Trophoblast cell (in vitro differentiated cells and primary cell): ENCODE results near the gene CATSPER1.

Experiments
- DNase-seq, 2 donors: peaks; one replicate each; pipeline ENCODE4 v3.0.0-alpha.2; 2016
- H2AFZ ChIP-seq: 2 replicates; pipeline ENCODE4 v1.6.1; 2013; ENCODE audit warnings: low read length, moderate library complexity, mild to moderate bottlenecking; ENCODE audit not compliant: insufficient read depth, poor library complexity
- H2AK5ac ChIP-seq: 2 replicates; pipeline ENCODE4 v1.6.1; 2013; ENCODE audit warnings: mild to moderate bottlenecking, low read length
- H2BK120ac ChIP-seq: 2 replicates; pipeline ENCODE4 v1.6.1; 2013; ENCODE audit warnings: low read length, mild to moderate bottlenecking, moderate library complexity; ENCODE audit not compliant: insufficient read depth, poor library complexity
- H2BK12ac ChIP-seq: 2 replicates; pipeline ENCODE4 v1.6.1; 2013; ENCODE audit warnings: mild to moderate bottlenecking, low read length, moderate library complexity
- H2BK5ac ChIP-seq: 2 replicates; pipeline ENCODE4 v1.6.1; 2013; ENCODE audit warnings: low read length, low read depth, moderate library complexity, mild to moderate bottlenecking; ENCODE audit not compliant: poor library complexity
- H3K14ac ChIP-seq: 2 replicates; pipeline ENCODE4 v1.6.1; 2013; ENCODE audit warnings: mild to moderate bottlenecking, low read length
- H3K18ac ChIP-seq: 2 replicates; pipeline ENCODE4 v1.6.1; 2013; ENCODE audit warnings: mild to moderate bottlenecking, low read length
- H3K23ac ChIP-seq: 2 replicates; pipeline ENCODE4 v1.6.1; 2013; ENCODE audit warnings: low read length
- H3K27ac ChIP-seq: 2 replicates; pipeline ENCODE4 v1.5.1; 2013; ENCODE audit warnings: low read depth, mild to moderate bottlenecking, inconsistent platforms, low read length, moderate library complexity
- H3K27me3 ChIP-seq: 2 replicates; pipeline ENCODE4 v1.6.1; 2013; ENCODE audit warnings: inconsistent platforms, mild to moderate bottlenecking, low read length, moderate library complexity; ENCODE audit not compliant: insufficient read depth
- H3K36me3 ChIP-seq, 2 experiments: 1 replicate in 1 of 2; 2 replicates in 1 of 2; pipeline ENCODE4 v1.6.1; 2013; ENCODE audit warnings: low read length in 2 of 2, mild to moderate bottlenecking in 2 of 2, moderate library complexity in 1 of 2; ENCODE audit not compliant: insufficient read depth in 2 of 2, control insufficient read depth in 1 of 2
- H3K4ac ChIP-seq: 2 replicates; pipeline ENCODE4 v1.6.1; 2013; ENCODE audit warnings: low read depth, mild to moderate bottlenecking, low read length, moderate library complexity
- H3K4me1 ChIP-seq, 2 experiments: 1 replicate in 1 of 2; 2 replicates in 1 of 2; pipeline ENCODE4 v1.6.1; 2013; ENCODE audit warnings: low read length in 2 of 2, mild to moderate bottlenecking in 2 of 2, moderate library complexity in 1 of 2; ENCODE audit not compliant: insufficient read depth in 2 of 2, control insufficient read depth in 1 of 2
- H3K4me2 ChIP-seq: 2 replicates; pipeline ENCODE4 v1.6.1; 2013; ENCODE audit warnings: inconsistent platforms, mild to moderate bottlenecking, low read length, moderate library complexity
- H3K4me3 ChIP-seq: 2 replicates; pipeline ENCODE4 v1.5.1; 2013; ENCODE audit warnings: mild to moderate bottlenecking, low read depth, low read length, inconsistent platforms
- H3K79me1 ChIP-seq: one replicate; pipeline ENCODE4 v1.6.1; 2013; ENCODE audit warnings: low read length
- H3K79me2 ChIP-seq: 2 replicates; pipeline ENCODE4 v1.6.1; 2013; ENCODE audit warnings: low read length, mild to moderate bottlenecking; ENCODE audit not compliant: control insufficient read depth, insufficient read depth, poor library complexity
- H3K9ac ChIP-seq: 2 replicates; pipeline ENCODE4 v1.6.1; 2013; ENCODE audit warnings: mild to moderate bottlenecking, low read length
- H3K9me3 ChIP-seq: 2 replicates; pipeline ENCODE4 v1.6.1; 2013; ENCODE audit warnings: low read depth, mild to moderate bottlenecking, control low read depth, inconsistent platforms, low read length; ENCODE audit not compliant: insufficient read depth
- H4K12ac ChIP-seq: 2 replicates; pipeline ENCODE4 v1.6.1; 2013; ENCODE audit warnings: low read depth, mild to moderate bottlenecking, low read length, moderate library complexity
- H4K8ac ChIP-seq: 2 replicates; pipeline ENCODE4 v1.6.1; 2013; ENCODE audit warnings: low read depth, mild to moderate bottlenecking, low read length, moderate library complexity
- H4K91ac ChIP-seq: one replicate; pipeline ENCODE4 v1.6.1; 2013; ENCODE audit warnings: low read depth, mild to moderate bottlenecking, low read length, moderate library complexity
- WGBS: extraction: QIAGEN DNeasy Blood & Tissue Kit; methylation state at CpG from one replicate; pipeline ENCODE4 v1.1.7; 2013; ENCODE audit warnings: missing lambda C conversion rate; ENCODE audit not compliant: insufficient read length, insufficient coverage; ENCODE audit errors: extremely low coverage; 5-methylcytosine and 5-hydroxymethylcytosine counted together

The CATSPER1 gene

DNA sequence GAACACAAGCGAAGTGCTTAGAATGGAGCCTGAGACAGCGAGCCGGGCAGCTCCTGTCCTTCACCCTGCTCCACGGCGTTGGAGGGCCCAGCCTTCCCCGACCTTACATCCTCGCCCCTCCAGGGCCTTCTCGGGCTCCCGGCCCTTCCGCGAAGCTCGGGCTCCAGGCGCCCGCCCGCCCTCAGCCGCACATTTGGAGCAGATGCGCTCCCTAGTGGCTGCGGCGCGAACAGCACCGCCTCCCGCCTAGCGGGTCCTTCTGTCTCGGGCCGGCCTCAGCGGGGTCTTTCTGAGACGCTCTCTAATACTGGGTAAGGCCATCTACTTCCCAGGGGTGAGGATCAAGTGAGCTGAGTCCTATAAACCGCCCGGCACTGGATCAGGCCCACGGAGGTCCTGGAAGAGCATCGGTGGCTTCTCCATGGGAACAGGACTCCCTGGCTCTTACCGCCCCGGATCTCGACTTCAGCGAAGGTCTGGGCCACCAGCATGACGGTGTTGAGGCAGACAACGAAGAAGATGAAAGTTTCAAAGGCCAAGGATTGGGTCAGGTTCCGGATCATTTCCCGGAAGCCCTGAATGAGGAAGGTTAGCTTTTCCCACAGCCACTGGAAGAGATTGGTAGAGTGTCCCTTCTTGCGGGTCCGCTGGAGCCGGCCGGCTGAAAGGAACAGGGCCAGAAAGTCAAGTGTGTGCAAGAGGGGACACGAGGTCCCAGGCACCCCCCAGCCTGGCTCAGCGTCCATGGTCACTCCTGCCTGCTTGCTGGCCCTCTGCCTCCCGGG lies 3.7 kb downstream of the CATSPER1 start:
- Histone ChIP-seq H3K27ac (no peak overlapping the region), H3K27me3 (no peaks in the 10 kb centered on the region), H2BK12ac (peak overlapping the region; percentile 29), H3K4me3 (no peak overlapping the region), H4K91ac (no peak overlapping the region), H2BK120ac (no peak overlapping the region), H3K4me1 (no peaks in the 10 kb centered on the region), H2AK5ac (no peak overlapping the region), H3K9me3 (peaks cover 7% of the 10 kb centered on the region), H3K36me3 (no peaks in the 10 kb centered on the region), H3K18ac (no peak overlapping the region), H3K4me2 (no peak overlapping the region), H3K14ac (no peak overlapping the region), H3K9ac (no peak overlapping the region), H4K8ac (peak overlapping the region; percentile 90), H2BK5ac (no peak overlapping the region), H4K12ac (peak overlapping the region; percentile 74), H3K79me1 (no peaks in the 10 kb centered on the region), H3K79me2 (no peaks in the 10 kb centered on the region), H3K23ac (no peak overlapping the region), H2AFZ (no peak overlapping the region), H3K4ac (no peak overlapping the region)
- no CpG with 5 or more reads among the region's 46 CpGs for WGBS
- peak; percentile 80 to 92 for DNase-seq

- H3K18ac ChIP-seq = no peak overlapping the region
- WGBS = no CpG with 5 or more reads among the region's 25 CpGs
- H2BK5ac ChIP-seq = no peak overlapping the region
- no peaks in the 10 kb centered on the region for H3K27me3 ChIP-seq
- no peak overlapping the region for H3K23ac ChIP-seq
- H3K14ac ChIP-seq = no peak overlapping the region
- H4K91ac ChIP-seq = no peak overlapping the region
- no peak overlapping the region for H3K4me3 ChIP-seq
- no peaks in the 10 kb centered on the region for H3K79me2 ChIP-seq
- peaks cover 4% of the 10 kb centered on the region for H3K9me3 ChIP-seq
- peak overlapping the region; percentile 22 for H2AK5ac ChIP-seq
- no peaks in the 10 kb centered on the region for H3K79me1 ChIP-seq
- H2AFZ ChIP-seq = no peak overlapping the region
- peaks cover 0 to 3% of the 10 kb centered on the region in 2 experiments for H3K4me1 ChIP-seq
- H2BK12ac ChIP-seq = peak overlapping the region; percentile 71
- H4K8ac ChIP-seq = no peak overlapping the region
- H4K12ac ChIP-seq = no peak overlapping the region
- no peak overlapping the region for H2BK120ac ChIP-seq
- no peak overlapping the region for H3K9ac ChIP-seq
- no peaks in the 10 kb centered on the region for H3K36me3 ChIP-seq
- no peak overlapping the region for H3K4ac ChIP-seq
- no peak overlapping the region for H3K27ac ChIP-seq
- DNase-seq = peak; percentile 78 to 79
- H3K4me2 ChIP-seq = no peak overlapping the region
These were observed 5.5 kb downstream of the CATSPER1 start for GRCh38 chr11:66020618-66021357.

GRCh38 chr11:66020212-66020611 lies 6.1 kb downstream of the CATSPER1 start:
- no peaks in the 10 kb centered on the region for H3K27me3 ChIP-seq
- no peak overlapping the region for H3K27ac ChIP-seq
- peaks cover 2% of the 10 kb centered on the region for H3K9me3 ChIP-seq
- H3K79me1 ChIP-seq = no peaks in the 10 kb centered on the region
- no peaks in the 10 kb centered on the region for H3K36me3 ChIP-seq
- peak overlapping the region; percentile 71 for H2BK12ac ChIP-seq
- no peak overlapping the region for H4K8ac ChIP-seq
- no peak overlapping the region for H2AFZ ChIP-seq
- peak overlapping the region; percentile 42 for H3K14ac ChIP-seq
- H3K18ac ChIP-seq = no peak overlapping the region
- H4K12ac ChIP-seq = no peak overlapping the region
- no peak overlapping the region for H3K4me2 ChIP-seq
- peak overlapping the region; percentile 37 for H2BK120ac ChIP-seq
- peaks cover 6 to 7% of the 10 kb centered on the region in 2 experiments for H3K4me1 ChIP-seq
- H2BK5ac ChIP-seq = no peak overlapping the region
- no peak for DNase-seq
- H3K4ac ChIP-seq = no peak overlapping the region
- H4K91ac ChIP-seq = no peak overlapping the region
- WGBS = no CpG with 5 or more reads among the region's 8 CpGs
- H3K4me3 ChIP-seq = no peak overlapping the region
- no peaks in the 10 kb centered on the region for H3K79me2 ChIP-seq
- H2AK5ac ChIP-seq = peak overlapping the region; percentile 72
- no peak overlapping the region for H3K23ac ChIP-seq
- no peak overlapping the region for H3K9ac ChIP-seq

DNA sequence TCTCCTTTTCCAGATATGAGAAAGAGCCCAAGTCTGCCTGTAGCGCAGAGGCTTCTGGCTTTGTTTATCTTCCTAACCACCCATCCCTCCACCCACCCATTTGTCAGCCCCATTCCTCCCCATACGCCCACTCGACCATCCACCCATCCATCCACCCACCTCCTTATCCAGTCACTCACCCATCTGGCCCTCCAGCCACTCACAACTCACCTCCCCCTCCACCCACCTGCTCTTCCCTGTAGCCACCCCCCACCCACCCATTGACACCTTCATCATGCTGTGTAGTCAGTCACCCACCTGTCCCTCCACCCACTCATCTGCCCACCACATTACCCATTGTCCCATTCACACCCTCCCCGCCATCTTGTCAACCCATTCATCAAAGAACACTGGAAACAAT lies 9.0 kb downstream of the CATSPER1 start:
- Histone ChIP-seq H3K18ac (no peak overlapping the region), H4K91ac (no peak overlapping the region), H3K4me1 (peaks cover 20 to 25% of the 10 kb centered on the region in 2 experiments), H3K36me3 (no peaks in the 10 kb centered on the region), H2BK120ac (no peak overlapping the region), H3K4me2 (no peak overlapping the region), H3K9ac (no peak overlapping the region), H3K9me3 (peaks cover 2% of the 10 kb centered on the region), H4K12ac (no peak overlapping the region), H3K27ac (no peak overlapping the region), H3K79me2 (no peaks in the 10 kb centered on the region), H3K4me3 (no peak overlapping the region), H2AFZ (no peak overlapping the region), H4K8ac (no peak overlapping the region), H2AK5ac (no peak overlapping the region), H3K4ac (no peak overlapping the region), H3K79me1 (peaks cover 8% of the 10 kb centered on the region), H2BK5ac (no peak overlapping the region), H3K14ac (no peak overlapping the region), H3K23ac (no peak overlapping the region), H2BK12ac (no peak overlapping the region), H3K27me3 (no peaks in the 10 kb centered on the region)
- WGBS = 100% methylated on average over 2 of the region's 4 CpGs
- DNase-seq = no peak
